Measurements from ENCODE around the gene KIAA1614. TPM values are rescaled to one million over a fixed set of nuclear protein-coding genes. Genes with fewer than 3 reads are reported as not detected.

The KIAA1614 gene
- polyA plus RNA-seq, 1 donor (not counting 4 experiments of a cell fraction or from before 2014, with no cell fraction given) = 0.03 TPM

DNA sequence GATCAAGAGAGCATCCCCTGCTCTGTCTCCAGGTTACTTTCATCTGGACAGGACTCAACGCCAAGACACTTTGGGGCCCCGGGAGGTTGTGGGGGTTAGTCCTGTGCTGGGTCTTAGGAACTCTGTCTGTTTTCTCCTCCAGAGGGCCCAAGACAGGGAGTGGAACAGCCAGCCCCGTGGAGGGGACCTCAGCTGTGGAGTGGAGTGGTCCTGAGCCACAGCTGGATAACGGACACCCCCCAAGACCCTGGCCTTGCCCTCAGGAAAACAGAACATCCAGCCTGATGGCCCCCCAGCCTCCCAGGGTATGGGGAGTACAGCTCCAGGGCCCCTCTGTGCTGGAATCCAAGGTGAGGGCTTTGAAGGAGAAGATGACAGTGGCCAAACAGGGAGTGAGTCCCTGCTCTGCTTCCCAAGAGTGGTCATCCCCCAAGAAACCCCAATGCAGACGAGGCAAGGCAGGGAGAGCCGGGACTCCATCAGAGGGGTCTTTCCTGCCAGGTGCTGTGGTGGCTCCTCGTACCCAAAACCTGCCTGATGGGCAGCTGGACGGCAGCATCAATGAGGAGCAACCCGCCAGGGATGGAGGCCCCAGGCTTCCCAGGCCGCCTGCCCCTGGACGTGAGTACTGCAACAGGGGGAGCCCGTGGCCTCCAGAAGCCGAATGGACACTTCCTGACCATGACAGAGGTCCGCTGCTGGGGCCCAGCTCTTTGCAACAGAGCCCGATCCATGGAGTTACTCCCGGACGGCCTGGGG, 3.5 kb downstream of the KIAA1614 start:
- Histone ChIP-seq H3K27ac (ENCODE audit: control insufficient read depth, insufficient read depth, low read length) (no peak overlapping the region), H3K36me3 (ENCODE audit: control insufficient read depth in 2 of 2, extremely low read depth in 1 of 2, insufficient read depth in 2 of 2, low read length in 2 of 2) (no peaks in the 10 kb centered on the region), H3K27me3 (ENCODE audit: control insufficient read depth, extremely low read depth, insufficient read depth, low read length) (peaks cover 22% of the 10 kb centered on the region), H3K9me3 (ENCODE audit: control insufficient read depth, low read depth, low read length) (no peaks in the 10 kb centered on the region), H3K4me3 (ENCODE audit: control insufficient read depth in 2 of 3, extremely low read depth in 1 of 3, insufficient read depth in 2 of 3, low read depth in 1 of 3, low read length in 3 of 3) (no peak overlapping the region), H3K9ac (ENCODE audit: control insufficient read depth, extremely low read depth, insufficient read depth, low read length) (no peak overlapping the region), H3K4me1 (ENCODE audit: control insufficient read depth, extremely low read depth, insufficient read depth, low read length) (peaks cover 2% of the 10 kb centered on the region), H3K79me2 (ENCODE audit: control insufficient read depth, insufficient read depth, low read length) (no peaks in the 10 kb centered on the region), H3K4me2 (ENCODE audit: control insufficient read depth, extremely low read depth, insufficient read depth, low read depth, low read length) (no peak overlapping the region), H2AFZ (ENCODE audit: control insufficient read depth, low read length) (no peak overlapping the region), H4K20me1 (ENCODE audit: control insufficient read depth, extremely low read depth, insufficient read depth, low read length) (no peaks in the 10 kb centered on the region), H3K9me1 (ENCODE audit: control insufficient read depth, extremely low read depth, insufficient read depth, low read length) (no peaks in the 10 kb centered on the region)
- no peak for TF ChIP-seq EZH2 (IDR thresholded peaks at IDR 0.05; ENCODE audit: low read length)
- dilution Hi-C loops (cut with MboI; ENCODE audit: extremely low pct_ligation_motif_present, low sequenced_read_pairs) = no loop called here
- no peak for FAIRE-seq
- DNase-seq (ENCODE audit: low read depth, low spot score) = no peak

DNA sequence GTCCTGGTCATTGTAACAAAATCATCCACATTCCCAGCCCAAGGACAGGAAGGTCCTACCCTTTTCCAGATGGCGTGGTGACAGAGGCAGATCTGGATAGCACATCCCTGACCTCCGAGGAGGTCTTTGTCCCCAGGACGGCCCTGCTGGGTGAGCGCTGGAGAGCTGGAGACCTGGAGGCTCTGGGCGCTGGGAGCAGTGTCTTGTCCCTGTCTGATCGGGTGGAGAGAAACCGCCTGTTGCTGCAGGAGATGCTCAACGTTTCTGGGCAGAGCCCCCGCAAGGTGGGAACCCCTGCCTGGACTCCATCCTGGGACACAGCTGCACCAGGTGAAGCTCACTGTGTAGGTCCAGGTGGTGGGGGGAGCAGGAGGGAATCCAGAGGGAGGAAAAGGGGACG, 4.1 kb downstream of the KIAA1614 start:
- no peak overlapping the region for H3K4me2 ChIP-seq (ENCODE audit: control insufficient read depth, extremely low read depth, insufficient read depth, low read depth, low read length)
- dilution Hi-C loops (cut with MboI; ENCODE audit: extremely low pct_ligation_motif_present, low sequenced_read_pairs) = no loop called here
- no peak for TF ChIP-seq EZH2 (IDR thresholded peaks at IDR 0.05; ENCODE audit: low read length)
- TF ChIP-seq, protein P1, sequence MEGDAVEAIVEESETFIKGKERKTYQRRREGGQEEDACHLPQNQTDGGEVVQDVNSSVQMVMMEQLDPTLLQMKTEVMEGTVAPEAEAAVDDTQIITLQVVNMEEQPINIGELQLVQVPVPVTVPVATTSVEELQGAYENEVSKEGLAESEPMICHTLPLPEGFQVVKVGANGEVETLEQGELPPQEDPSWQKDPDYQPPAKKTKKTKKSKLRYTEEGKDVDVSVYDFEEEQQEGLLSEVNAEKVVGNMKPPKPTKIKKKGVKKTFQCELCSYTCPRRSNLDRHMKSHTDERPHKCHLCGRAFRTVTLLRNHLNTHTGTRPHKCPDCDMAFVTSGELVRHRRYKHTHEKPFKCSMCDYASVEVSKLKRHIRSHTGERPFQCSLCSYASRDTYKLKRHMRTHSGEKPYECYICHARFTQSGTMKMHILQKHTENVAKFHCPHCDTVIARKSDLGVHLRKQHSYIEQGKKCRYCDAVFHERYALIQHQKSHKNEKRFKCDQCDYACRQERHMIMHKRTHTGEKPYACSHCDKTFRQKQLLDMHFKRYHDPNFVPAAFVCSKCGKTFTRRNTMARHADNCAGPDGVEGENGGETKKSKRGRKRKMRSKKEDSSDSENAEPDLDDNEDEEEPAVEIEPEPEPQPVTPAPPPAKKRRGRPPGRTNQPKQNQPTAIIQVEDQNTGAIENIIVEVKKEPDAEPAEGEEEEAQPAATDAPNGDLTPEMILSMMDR (optimal IDR thresholded peaks at IDR 0.05 in 1 of 3, IDR thresholded peaks at IDR 0.05 in 1 of 3, conservative IDR thresholded peaks at IDR 0.05 in 1 of 3; ENCODE audit: extremely low read depth in 1 of 3, insufficient read depth in 2 of 3, low read length in 3 of 3) = no peak
- H3K9me3 ChIP-seq (ENCODE audit: control insufficient read depth, low read depth, low read length) = no peaks in the 10 kb centered on the region
- no peaks in the 10 kb centered on the region for H4K20me1 ChIP-seq (ENCODE audit: control insufficient read depth, extremely low read depth, insufficient read depth, low read length)
- no peaks in the 10 kb centered on the region for H3K9me1 ChIP-seq (ENCODE audit: control insufficient read depth, extremely low read depth, insufficient read depth, low read length)
- no peaks in the 10 kb centered on the region for H3K79me2 ChIP-seq (ENCODE audit: control insufficient read depth, insufficient read depth, low read length)
- H3K9ac ChIP-seq (ENCODE audit: control insufficient read depth, extremely low read depth, insufficient read depth, low read length) = no peak overlapping the region
- H3K4me3 ChIP-seq (ENCODE audit: control insufficient read depth in 2 of 3, extremely low read depth in 1 of 3, insufficient read depth in 2 of 3, low read depth in 1 of 3, low read length in 3 of 3) = no peak overlapping the region
- no peaks in the 10 kb centered on the region for H3K36me3 ChIP-seq (ENCODE audit: control insufficient read depth in 2 of 2, extremely low read depth in 1 of 2, insufficient read depth in 2 of 2, low read length in 2 of 2)
- DNase-seq (ENCODE audit: low read depth, low spot score) (no peak), FAIRE-seq (no peak)
- peaks cover 22% of the 10 kb centered on the region for H3K27me3 ChIP-seq (ENCODE audit: control insufficient read depth, extremely low read depth, insufficient read depth, low read length)
- no peak overlapping the region for H2AFZ ChIP-seq (ENCODE audit: control insufficient read depth, low read length)
- no peak overlapping the region for H3K27ac ChIP-seq (ENCODE audit: control insufficient read depth, insufficient read depth, low read length)
- peaks cover 2% of the 10 kb centered on the region for H3K4me1 ChIP-seq (ENCODE audit: control insufficient read depth, extremely low read depth, insufficient read depth, low read length)
